Activated T-cell treated with anti-CD3 and anti-CD28 coated beads for 4 hours (primary cell): ENCODE results near the gene FRMD4B.

ENCODE experiments used
- DNase-seq: peaks from one replicate; pipeline ENCODE4 v3.0.0-alpha.2; 2020

The FRMD4B gene

GRCh38 chr3:69197922-69198530 is 187.9 kb downstream of the FRMD4B start:
- peak; percentile 49 for DNase-seq

- DNase-seq, result no peak
Observed at GRCh38 chr3:69197455-69197854, 188.4 kb downstream of the FRMD4B start.

- DNase-seq, result no peak
Observed at GRCh38 chr3:69196876-69197275, 189.0 kb downstream of the FRMD4B start.

GRCh38 chr3:69194431-69195165 is 191.3 kb downstream of the FRMD4B start:
- no peak for DNase-seq

- DNase-seq, result no peak
Observed at GRCh38 chr3:69193749-69194148, 192.1 kb downstream of the FRMD4B start.

GRCh38 chr3:69191516-69191915 is 194.4 kb downstream of the FRMD4B start:
- no peak for DNase-seq

GRCh38 chr3:69189487-69189886 is 196.4 kb downstream of the FRMD4B start:
- no peak for DNase-seq

GRCh38 chr3:69186575-69187093 is 199.3 kb downstream of the FRMD4B start:
- no peak for DNase-seq

GRCh38 chr3:69182588-69183316 is 203.1 kb downstream of the FRMD4B start:
- DNase-seq, result no peak

- no peak for DNase-seq
Observed at GRCh38 chr3:69181592-69182211, 204.2 kb downstream of the FRMD4B start.

- no peak for DNase-seq
Observed at GRCh38 chr3:69180869-69181591, 204.9 kb downstream of the FRMD4B start.

- no peak for DNase-seq
Observed at GRCh38 chr3:69179740-69180372, 206.0 kb downstream of the FRMD4B start.

GRCh38 chr3:69178838-69179739 is 206.8 kb downstream of the FRMD4B start:
- no peak for DNase-seq

- DNase-seq, result no peak
Observed at GRCh38 chr3:69178082-69178481, 207.8 kb downstream of the FRMD4B start.

- no peak for DNase-seq
Observed at GRCh38 chr3:69174871-69175737, 210.8 kb downstream of the FRMD4B start.

- DNase-seq, result no peak
Observed at GRCh38 chr3:69174445-69174844, 211.4 kb downstream of the FRMD4B start.

GRCh38 chr3:69172058-69172457 is 213.8 kb downstream of the FRMD4B start:
- DNase-seq, result no peak

- no peak for DNase-seq
Observed at GRCh38 chr3:69166446-69166845, 219.4 kb downstream of the FRMD4B start.

GRCh38 chr3:69165744-69166143 is 220.1 kb downstream of the FRMD4B start:
- no peak for DNase-seq

GRCh38 chr3:69164296-69164695 is 221.6 kb downstream of the FRMD4B start:
- DNase-seq, result no peak
